ENCODE results near the gene MPZL1. TPM values are rescaled to one million over a fixed set of nuclear protein-coding genes. Genes with fewer than 3 reads are reported as not detected.

MPZL1 gene
- total RNA-seq, 1 donor from 2014 or later = 149 TPM

DNA sequence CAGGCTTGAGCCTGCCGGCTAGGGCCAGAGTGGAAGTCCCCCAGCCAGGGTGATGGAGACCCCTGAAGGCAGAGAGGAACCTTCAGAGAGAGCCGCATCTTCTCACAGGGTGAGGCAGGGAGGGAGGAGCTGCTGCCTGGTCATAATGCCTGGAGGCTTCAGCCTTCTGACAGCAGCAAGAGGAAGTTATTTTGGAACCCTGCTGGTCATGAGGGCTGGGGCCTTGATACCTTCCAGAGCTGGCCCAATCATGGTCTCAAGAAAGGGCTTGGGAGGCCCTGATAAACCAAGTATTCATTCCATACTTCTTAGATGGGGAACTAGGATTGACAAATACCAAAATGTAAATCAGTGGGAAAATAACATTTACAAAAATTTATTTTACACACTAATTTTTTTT lies 26.6 kb upstream of the MPZL1 start:
- DNase-seq = no peak
- no peak overlapping the region for H3K27ac Mint-ChIP-seq (ENCODE audit: unreplicated experiment)
- H3K36me3 Mint-ChIP-seq (ENCODE audit: unreplicated experiment) = peaks cover 6% of the 10 kb centered on the region
- no peaks in the 10 kb centered on the region for H3K4me1 Mint-ChIP-seq (ENCODE audit: low read depth, unreplicated experiment)
- no peak for TF ChIP-seq CTCF (IDR thresholded peaks at IDR 0.05; ENCODE audit: partially characterized antibody, unreplicated experiment)
- H3K4me3 Mint-ChIP-seq (ENCODE audit: unreplicated experiment) = no peak overlapping the region
- H3K27me3 Mint-ChIP-seq (ENCODE audit: unreplicated experiment) = peaks cover 6% of the 10 kb centered on the region
- H3K9me3 Mint-ChIP-seq (ENCODE audit: unreplicated experiment) = no peaks in the 10 kb centered on the region

DNA sequence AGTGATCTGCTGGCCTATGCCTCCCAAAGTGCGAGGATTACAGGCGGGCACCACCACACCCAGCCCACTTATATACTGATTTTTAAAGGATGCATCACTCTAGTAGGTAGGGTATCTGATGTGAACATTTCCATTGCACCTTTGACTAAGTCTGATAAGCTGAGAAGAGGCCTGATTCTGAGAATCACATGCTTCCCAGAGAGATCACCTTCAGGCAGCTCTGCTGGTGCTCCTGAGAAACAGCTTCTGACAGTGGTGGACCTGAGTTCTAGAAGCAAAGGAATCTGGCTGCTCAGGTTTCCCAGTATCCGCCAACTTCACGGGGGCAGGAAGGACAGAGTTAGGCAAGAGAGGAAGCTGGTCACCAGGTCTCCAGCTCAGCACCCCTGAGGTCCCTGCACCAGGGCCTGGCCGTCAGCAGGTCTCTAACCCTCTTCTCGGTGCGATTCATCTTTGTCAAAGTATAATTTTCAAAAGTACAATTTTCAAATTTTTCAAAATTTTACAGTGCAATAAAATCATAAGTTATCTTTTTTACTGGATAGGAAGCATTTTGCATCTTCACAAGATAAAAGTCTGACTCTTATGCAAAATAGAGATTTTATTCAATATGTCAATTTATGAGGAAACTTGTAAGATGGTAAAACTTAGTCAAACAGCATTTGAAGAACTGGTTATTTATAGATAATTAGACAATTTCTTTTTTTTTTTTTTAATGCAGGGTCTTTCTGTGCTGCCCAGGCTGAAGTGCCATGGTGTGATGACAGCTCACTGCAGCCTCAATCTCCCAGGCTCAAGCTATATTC lies 25.8 kb upstream of the MPZL1 start:
- peaks cover 6% of the 10 kb centered on the region for H3K27me3 Mint-ChIP-seq (ENCODE audit: unreplicated experiment)
- no peak overlapping the region for H3K27ac Mint-ChIP-seq (ENCODE audit: unreplicated experiment)
- no peaks in the 10 kb centered on the region for H3K4me1 Mint-ChIP-seq (ENCODE audit: low read depth, unreplicated experiment)
- no peak for DNase-seq
- no peaks in the 10 kb centered on the region for H3K9me3 Mint-ChIP-seq (ENCODE audit: unreplicated experiment)
- H3K36me3 Mint-ChIP-seq (ENCODE audit: unreplicated experiment) = peaks cover 6% of the 10 kb centered on the region
- H3K4me3 Mint-ChIP-seq (ENCODE audit: unreplicated experiment) = no peak overlapping the region
- TF ChIP-seq CTCF (IDR thresholded peaks at IDR 0.05; ENCODE audit: partially characterized antibody, unreplicated experiment) = no peak

- Mint-ChIP-seq H3K27ac (ENCODE audit: unreplicated experiment) (no peak overlapping the region), H3K27me3 (ENCODE audit: unreplicated experiment) (peaks cover 6% of the 10 kb centered on the region), H3K4me1 (ENCODE audit: low read depth, unreplicated experiment) (no peaks in the 10 kb centered on the region), H3K9me3 (ENCODE audit: unreplicated experiment) (no peaks in the 10 kb centered on the region), H3K36me3 (ENCODE audit: unreplicated experiment) (peaks cover 6% of the 10 kb centered on the region), H3K4me3 (ENCODE audit: unreplicated experiment) (no peak overlapping the region)
- no peak for DNase-seq
- no peak for TF ChIP-seq CTCF (IDR thresholded peaks at IDR 0.05; ENCODE audit: partially characterized antibody, unreplicated experiment)
These were observed 24.1 kb upstream of the MPZL1 start for GRCh38 chr1:167697667-167698141.

- H3K9me3 Mint-ChIP-seq (ENCODE audit: unreplicated experiment) = no peaks in the 10 kb centered on the region
- no peaks in the 10 kb centered on the region for H3K4me1 Mint-ChIP-seq (ENCODE audit: low read depth, unreplicated experiment)
- no peak for DNase-seq
- H3K4me3 Mint-ChIP-seq (ENCODE audit: unreplicated experiment) = no peak overlapping the region
- no peak overlapping the region for H3K27ac Mint-ChIP-seq (ENCODE audit: unreplicated experiment)
- no peak for TF ChIP-seq CTCF (IDR thresholded peaks at IDR 0.05; ENCODE audit: partially characterized antibody, unreplicated experiment)
- H3K27me3 Mint-ChIP-seq (ENCODE audit: unreplicated experiment) = peaks cover 6% of the 10 kb centered on the region
- peaks cover 6% of the 10 kb centered on the region for H3K36me3 Mint-ChIP-seq (ENCODE audit: unreplicated experiment)
These were observed 23.5 kb upstream of the MPZL1 start for GRCh38 chr1:167698313-167698712.

DNA sequence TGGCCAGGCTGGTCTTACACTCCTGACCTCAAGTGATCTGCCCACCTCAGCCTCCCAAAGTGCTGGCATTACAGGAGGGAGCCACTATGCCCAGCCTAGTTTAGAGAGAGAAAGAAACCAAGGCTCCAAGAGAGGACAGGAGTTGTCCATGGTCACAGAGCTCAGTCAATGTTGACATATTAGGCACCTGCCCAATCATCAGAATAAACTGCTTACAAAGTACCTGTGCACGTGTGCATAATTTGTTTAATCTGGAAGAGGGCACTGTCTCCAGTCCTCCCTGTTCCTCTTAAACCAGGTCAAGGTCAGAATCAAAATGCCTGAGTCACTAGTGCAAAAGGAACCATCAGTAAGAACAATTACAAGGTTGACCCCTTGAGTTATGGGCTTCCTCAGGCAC lies 20.3 kb upstream of the MPZL1 start:
- no peaks in the 10 kb centered on the region for H3K4me1 Mint-ChIP-seq (ENCODE audit: low read depth, unreplicated experiment)
- H3K36me3 Mint-ChIP-seq (ENCODE audit: unreplicated experiment) = peaks cover 6% of the 10 kb centered on the region
- H3K27me3 Mint-ChIP-seq (ENCODE audit: unreplicated experiment) = peaks cover 2% of the 10 kb centered on the region
- H3K4me3 Mint-ChIP-seq (ENCODE audit: unreplicated experiment) = no peak overlapping the region
- no peaks in the 10 kb centered on the region for H3K9me3 Mint-ChIP-seq (ENCODE audit: unreplicated experiment)
- DNase-seq = no peak
- no peak for TF ChIP-seq CTCF (IDR thresholded peaks at IDR 0.05; ENCODE audit: partially characterized antibody, unreplicated experiment)
- H3K27ac Mint-ChIP-seq (ENCODE audit: unreplicated experiment) = no peak overlapping the region
